AG10803 (cell line): ENCODE results near the gene AP1G2.

Source experiments
- DNase-seq: peaks from one replicate; pipeline ENCODE4 v3.0.0; 2010; ENCODE audit warnings: low read depth
- H3K4me3 ChIP-seq: 2 replicates; pipeline ENCODE4 v1.5.1; 2011; ENCODE audit warnings: mild to moderate bottlenecking, low read length, control low read depth
- CTCF ChIP-seq: conservative IDR thresholded peaks from 2 replicates; pipeline ENCODE4 v1.5.1; 2011; ENCODE audit warnings: mild to moderate bottlenecking, low read length, control low read depth, inconsistent platforms

Gene AP1G2

DNA sequence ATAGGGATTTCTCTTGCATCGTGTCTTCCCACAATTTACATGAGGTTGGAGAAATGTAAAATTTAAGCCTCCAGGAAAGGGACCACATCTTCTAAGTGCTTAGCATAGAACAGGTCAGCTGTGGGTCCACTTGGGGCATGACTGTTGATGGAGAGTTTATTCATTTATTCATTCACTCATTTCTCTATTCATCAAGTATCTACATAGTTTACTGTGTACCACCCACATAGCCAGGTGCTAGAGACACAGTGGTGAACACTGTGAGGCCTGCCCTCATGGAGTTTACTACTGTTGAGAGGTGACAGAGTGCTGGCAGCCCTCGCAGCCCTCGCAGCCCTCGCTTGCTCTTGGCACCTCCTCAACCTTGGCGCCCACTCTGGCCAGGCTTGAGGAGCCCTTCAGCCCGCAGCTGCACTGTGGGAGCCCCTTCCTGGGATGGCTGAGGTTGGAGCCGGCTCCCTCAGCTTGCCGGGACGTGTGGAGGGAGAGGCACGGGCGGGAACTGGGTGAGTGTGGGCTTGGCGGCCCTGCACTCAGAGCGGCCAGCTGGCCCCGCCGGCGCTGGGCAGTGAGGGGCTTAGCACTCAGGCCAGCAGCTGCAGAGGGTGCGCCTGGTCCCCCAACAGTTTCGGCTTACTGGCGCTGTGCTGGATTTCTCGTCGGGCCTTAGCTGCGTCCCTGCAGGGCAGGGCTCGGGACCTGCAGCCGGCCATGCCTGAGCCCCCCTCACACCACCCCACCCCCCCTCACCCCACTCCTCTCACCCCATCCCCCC lies 12.7 kb upstream of the AP1G2 start:
- TF ChIP-seq CTCF: no peak
- no peak overlapping the region for H3K4me3 ChIP-seq
- no peak for DNase-seq

GRCh38 chr14:23579739-23580138 lies 12.1 kb upstream of the AP1G2 start:
- TF ChIP-seq CTCF: no peak
- no peak overlapping the region for H3K4me3 ChIP-seq
- no peak for DNase-seq

- TF ChIP-seq CTCF: no peak
- no peak for DNase-seq
- H3K4me3 ChIP-seq: no peak overlapping the region
Measured at GRCh38 chr14:23579311-23579630, 11.7 kb upstream of the AP1G2 start.

- no peak for TF ChIP-seq CTCF
- H3K4me3 ChIP-seq: no peak within 1 kb of the TSS
- no peak for DNase-seq
Measured at GRCh38 chr14:23578560-23579310, 11.1 kb upstream of the AP1G2 start, which contains the start of gene JPH4. JPH4 (minus strand) TSS chr14:23578790; CDS start chr14:23577453, 1,337 bp downstream.

DNA sequence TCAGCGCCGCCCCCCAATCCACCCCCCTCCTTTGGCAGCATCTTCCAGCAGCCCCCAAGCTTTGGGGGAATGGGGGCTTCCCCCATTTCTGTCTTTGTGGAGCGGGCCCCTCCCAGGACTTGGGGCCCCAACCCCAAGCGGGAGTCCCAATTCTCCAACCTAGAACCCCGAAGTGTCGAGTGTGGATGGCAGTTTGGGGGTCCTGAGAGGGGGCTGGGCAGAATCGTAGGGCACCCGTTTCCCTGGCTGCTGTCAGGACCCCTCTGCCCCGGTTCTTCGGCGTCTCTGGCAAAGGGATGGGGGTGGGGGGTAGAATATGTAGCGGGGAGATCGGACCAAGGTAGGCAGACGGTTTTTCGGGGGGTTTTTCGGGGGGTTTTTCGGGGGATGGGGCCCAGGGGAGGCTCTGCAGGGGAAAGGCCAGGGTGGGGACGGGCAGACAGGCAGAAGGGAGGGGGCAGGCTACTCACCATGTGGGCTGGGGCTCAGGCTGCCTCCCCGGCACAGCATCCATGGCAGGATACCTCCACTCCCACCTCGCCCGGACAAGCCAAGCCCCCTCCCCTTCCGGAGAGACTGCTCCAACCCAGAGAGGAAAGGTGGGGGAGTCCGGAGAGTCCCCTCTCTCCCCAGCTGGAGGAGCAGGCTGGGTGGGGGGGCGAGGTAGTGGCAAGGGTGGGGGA lies 10.3 kb upstream of the AP1G2 start:
- H3K4me3 ChIP-seq: no peak overlapping the region
- DNase-seq: no peak
- TF ChIP-seq CTCF: no peak

GRCh38 chr14:23577004-23577681 lies 9.6 kb upstream of the AP1G2 start:
- no peak for TF ChIP-seq CTCF

More at GRCh38 chr14:23577004-23577681, 9.6 kb upstream of the AP1G2 start:
- H3K4me3 ChIP-seq: no peak overlapping the region
- DNase-seq: no peak
